GM19238 (cell line): ENCODE results near the gene SHC1.
"Not testable (repeated sequence)": the region's sequence is repeated elsewhere in the genome, so short reads cannot be mapped to it uniquely, and the experiment has no call there.

Source experiments
- DNase-seq: peaks from one replicate; pipeline ENCODE4 v3.0.0; 2011; ENCODE audit warnings: low spot score; ENCODE audit not compliant: insufficient read length

The SHC1 gene

GRCh38 chr1:154995301-154995983, 24.9 kb upstream of the SHC1 start:
- not testable (repeated sequence) for DNase-seq

GRCh38 chr1:154994591-154994990, 24.0 kb upstream of the SHC1 start:
- no peak for DNase-seq

GRCh38 chr1:154994269-154994587, 23.7 kb upstream of the SHC1 start:
- no peak for DNase-seq

- no peak for DNase-seq
Observed at GRCh38 chr1:154993572-154994268, 23.2 kb upstream of the SHC1 start, which contains the start of gene LENEP. TSS of gene LENEP (plus strand) at chr1:154993586. CDS start at chr1:154993608, 22 bp downstream.

GRCh38 chr1:154992721-154993571, 22.4 kb upstream of the SHC1 start:
- DNase-seq: no peak

- DNase-seq: no peak
Observed at GRCh38 chr1:154990276-154990675, 19.7 kb upstream of the SHC1 start.

- DNase-seq: no peak
Observed at GRCh38 chr1:154989195-154989860, 18.8 kb upstream of the SHC1 start.

- DNase-seq: no peak
Observed at GRCh38 chr1:154988058-154988954, 17.8 kb upstream of the SHC1 start.

GRCh38 chr1:154987326-154987725, 16.8 kb upstream of the SHC1 start:
- no peak for DNase-seq

- DNase-seq: not testable (repeated sequence)
Observed at GRCh38 chr1:154986736-154987135, 16.2 kb upstream of the SHC1 start.

GRCh38 chr1:154983776-154984466, 13.4 kb upstream of the SHC1 start:
- DNase-seq: no peak

GRCh38 chr1:154982897-154983648, 12.5 kb upstream of the SHC1 start, which contains the start of gene FLAD1:
TSS of gene FLAD1 (plus strand) at chr1:154983344. CDS start at chr1:154983695, 351 bp downstream.
- DNase-seq: peak; percentile 98

- no peak for DNase-seq
Observed at GRCh38 chr1:154982341-154982740, 11.8 kb upstream of the SHC1 start.

- DNase-seq: no peak
Observed at GRCh38 chr1:154978360-154978759, 7.8 kb upstream of the SHC1 start.

- not testable (repeated sequence) for DNase-seq
Observed at GRCh38 chr1:154977762-154978161, 7.2 kb upstream of the SHC1 start.

GRCh38 chr1:154975409-154976059, 5.0 kb upstream of the SHC1 start:
- DNase-seq: peak; percentile 33

- DNase-seq: peak; percentile 78
Observed at GRCh38 chr1:154974808-154975408, 4.4 kb upstream of the SHC1 start.
